NCI-H2107 treated with DMSO at 0.1 percent for 48 hours (cell line): Measurements from ENCODE around the gene PPP2R5A.

Experiments used
- DNase-seq: peaks from one replicate; lab custom pipeline; 2025; ENCODE audit not compliant: unreplicated experiment; lab: John Stamatoyannopoulos, UW

Gene PPP2R5A

GRCh38 chr1:212401838-212402582 is 116.8 kb downstream of the PPP2R5A start:
- DNase-seq, result no peak

- no peak for DNase-seq
These were observed 117.6 kb downstream of the PPP2R5A start for GRCh38 chr1:212402666-212403321.

GRCh38 chr1:212410231-212410820 is 125.1 kb downstream of the PPP2R5A start:
- DNase-seq, result no peak
